Choroid plexus epithelial cell (primary cell): ENCODE data around the gene OSCP1.
A peak's percentile ranks its signal among the peaks of the same experiment; 100 is the strongest.
"Not testable (repeated sequence)": the region's sequence is repeated elsewhere in the genome, so short reads cannot be mapped to it uniquely, and the experiment has no call there.

Source experiments
- DNase-seq: peaks from one replicate; pipeline ENCODE4 v3.0.0-alpha.2; 2010; ENCODE audit warnings: low read depth
- H3K4me3 ChIP-seq: 2 replicates; pipeline ENCODE4 v1.5.1; 2011; ENCODE audit warnings: low read depth, mild to moderate bottlenecking, control low read depth, low read length, moderate library complexity
- CTCF ChIP-seq: conservative IDR thresholded peaks from 2 replicates; pipeline ENCODE4 v1.5.1; 2011; ENCODE audit warnings: low read depth, mild to moderate bottlenecking, control low read depth, inconsistent platforms, low read length, moderate library complexity

The OSCP1 gene

GRCh38 chr1:36480161-36480560 lies 29.9 kb upstream of the OSCP1 start:
- TF ChIP-seq CTCF = no peak

GRCh38 chr1:36479505-36480051 lies 29.3 kb upstream of the OSCP1 start:
- no peak overlapping the region for H3K4me3 ChIP-seq
- DNase-seq = peak; percentile 31
- no peak for TF ChIP-seq CTCF

More at GRCh38 chr1:36480161-36480560, 29.9 kb upstream of the OSCP1 start:
- no peak for DNase-seq
- H3K4me3 ChIP-seq = no peak overlapping the region

DNA sequence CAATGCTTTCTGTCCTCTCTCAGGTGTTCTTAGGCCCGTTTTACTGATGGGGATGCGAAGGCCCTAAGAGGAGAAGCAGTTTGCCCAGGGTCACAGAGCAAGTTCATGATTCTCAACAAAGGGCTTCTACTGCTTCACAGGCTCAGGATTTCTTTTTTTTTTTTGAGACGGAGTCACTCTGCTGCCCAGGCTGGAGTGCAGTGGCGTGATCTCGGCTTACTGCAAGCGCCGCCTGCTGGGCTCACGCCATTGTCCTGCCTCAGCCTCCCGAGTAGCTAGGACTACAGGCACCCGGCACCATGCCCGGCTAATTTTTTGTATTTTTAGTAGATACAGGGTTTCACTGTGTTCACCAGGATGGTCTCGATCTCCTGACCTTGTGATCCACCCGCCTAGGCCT lies 27.4 kb upstream of the OSCP1 start:
- H3K4me3 ChIP-seq, DNase-seq: not testable (repeated sequence)

GRCh38 chr1:36476945-36477344 lies 26.7 kb upstream of the OSCP1 start:
- no peak overlapping the region for H3K4me3 ChIP-seq
- DNase-seq = no peak
- no peak for TF ChIP-seq CTCF

DNA sequence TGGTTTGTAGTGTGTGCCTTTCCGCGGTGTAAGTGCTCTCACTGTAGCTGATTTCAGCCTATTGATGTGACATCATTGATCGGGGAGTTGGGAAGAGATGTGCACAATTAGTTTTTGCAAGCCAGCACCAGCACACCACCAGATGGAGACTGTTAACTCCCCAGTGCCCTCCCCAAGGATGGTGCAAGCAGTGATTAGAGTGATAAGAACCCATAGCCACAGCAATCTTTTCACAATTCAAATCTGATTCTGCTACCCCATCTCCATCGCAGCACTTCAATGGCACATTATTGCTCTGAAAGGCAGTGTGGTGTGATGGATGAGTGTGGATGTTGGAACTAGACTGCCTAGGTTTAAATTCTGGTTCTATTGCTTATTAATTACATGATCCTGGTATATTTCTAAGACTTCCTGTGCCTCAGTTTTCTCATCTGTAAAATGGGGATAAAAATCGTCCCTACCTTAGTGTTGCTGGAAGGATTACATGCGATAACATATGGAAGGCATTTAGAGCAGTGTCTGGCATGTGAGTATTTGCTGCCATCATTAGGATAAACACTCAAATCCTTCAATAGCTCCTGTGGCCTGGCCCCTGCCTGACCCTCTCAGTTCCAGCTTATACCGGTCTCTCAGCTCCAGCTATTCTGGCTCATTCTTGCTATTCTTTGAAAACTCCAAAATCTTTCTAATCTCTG lies 25.8 kb upstream of the OSCP1 start:
- peak; percentile 17 for TF ChIP-seq CTCF
- H3K4me3 ChIP-seq = no peak overlapping the region
- DNase-seq = no peak

- no peak for DNase-seq
- TF ChIP-seq CTCF = no peak
- H3K4me3 ChIP-seq = no peak overlapping the region
Measured at GRCh38 chr1:36475341-36475740, 25.1 kb upstream of the OSCP1 start.

- TF ChIP-seq CTCF = no peak
- no peak overlapping the region for H3K4me3 ChIP-seq
- DNase-seq = no peak
Measured at GRCh38 chr1:36472656-36473055, 22.4 kb upstream of the OSCP1 start.
